ENCODE results near the gene OR8K1.

Gene OR8K1

GRCh38 chr11:56345739-56346138 is at the start of gene OR8K1:
TSS of gene OR8K1 (plus strand) at chr11:56346039. CDS start at chr11:56346039, 0 bp downstream.
- no peak for DNase-seq

GRCh38 chr11:56296898-56297297 is 48.9 kb upstream of the OR8K1 start:
- no peak for DNase-seq

- no peak for DNase-seq
These were observed 38.0 kb upstream of the OR8K1 start for GRCh38 chr11:56307836-56308235.

- no peak for DNase-seq
These were observed 31.0 kb upstream of the OR8K1 start, which contains the start of gene OR8K3 for GRCh38 chr11:56314844-56315243. TSS of gene OR8K3 (plus strand) at chr11:56315144. CDS start at chr11:56318307, 3,163 bp downstream.

- DNase-seq, result no peak
These were observed 13.9 kb upstream of the OR8K1 start for GRCh38 chr11:56331861-56332491.

GRCh38 chr11:56333156-56333555 is 12.7 kb upstream of the OR8K1 start:
- no peak for DNase-seq

GRCh38 chr11:56340289-56340688 is 5.5 kb upstream of the OR8K1 start:
- no peak for DNase-seq

- DNase-seq, result no peak
These were observed 8.2 kb downstream of the OR8K1 start, which contains the start of gene OR8J1 for GRCh38 chr11:56353991-56354390. TSS of gene OR8J1 (plus strand) at chr11:56354291. CDS start at chr11:56360247, 5,956 bp downstream.

- DNase-seq, result no peak
These were observed 29.5 kb downstream of the OR8K1 start, which contains the start of gene OR8U1 for GRCh38 chr11:56375324-56375723. TSS of gene OR8U1 (plus strand) at chr11:56375624. CDS start at chr11:56375624, 0 bp downstream.

- no peak for DNase-seq
These were observed 34.3 kb downstream of the OR8K1 start for GRCh38 chr11:56380120-56380519.

GRCh38 chr11:56394381-56394780 is 48.5 kb downstream of the OR8K1 start:
- DNase-seq, result no peak

GRCh38 chr11:56396047-56396446 is 50.2 kb downstream of the OR8K1 start:
- no peak for DNase-seq

Data from CD4-positive, alpha-beta T cell treated with Interleukin-17A for 1 hour (primary cell).